Breast epithelium (tissue), 3 donors: Measurements from ENCODE around the gene FBXW12.

Experiments used
- POLR2A ChIP-seq: fragments of 450-650 bp; IDR thresholded peaks from one replicate; pipeline ENCODE4 v1.6.1; 2016; ENCODE audit warnings: antibody characterized with exemption, mild to moderate bottlenecking, moderate library complexity
- POLR2AphosphoS5 ChIP-seq, 3 donors: sonication (generic); formaldehyde crosslinking; IDR thresholded peaks; one replicate each; pipeline ENCODE4 v1.6.1; 2017; ENCODE audit warnings: antibody characterized with exemption in 3 of 3

DNA sequence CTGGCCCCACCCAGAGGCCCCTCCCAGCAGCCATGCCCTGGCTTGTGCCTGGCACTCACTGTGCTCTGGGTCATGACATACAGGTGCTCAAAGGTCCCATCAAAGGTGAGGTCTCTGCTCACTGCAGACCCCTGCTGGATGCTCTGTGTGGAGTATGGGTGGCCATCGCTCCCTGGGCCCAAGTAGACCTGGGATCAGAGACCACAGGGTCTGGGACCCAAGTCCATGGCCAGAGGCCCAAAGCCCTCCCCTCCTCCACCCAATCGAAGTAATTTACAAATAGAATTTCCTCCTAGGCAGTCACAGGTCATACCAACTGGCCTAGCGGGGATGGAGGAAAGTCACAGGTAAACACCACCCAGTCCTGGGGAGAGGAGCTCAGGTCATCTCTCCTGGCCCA lies 50.3 kb downstream of the FBXW12 start:
- TF ChIP-seq POLR2AphosphoS5 (IDR thresholded peaks at IDR 0.05) (no peak), POLR2A (no peak)
